Thoracic aorta (tissue), 2 donors: ENCODE data around the gene ZNF680. TPM values are rescaled to one million over a fixed set of nuclear protein-coding genes. Genes with fewer than 3 reads are reported as not detected.

ENCODE experiments used
- ATAC-seq: fragments of 150-250 bp; one replicate; pipeline ENCODE4 v1.8.0; 2017; ENCODE audit warnings: low read depth; ENCODE audit not compliant: insufficient number of reproducible peaks, low FRiP score
- DNase-seq: peaks from one replicate; pipeline ENCODE4 v3.0.0-alpha.2; 2020; ENCODE audit warnings: low spot score
- H3K27ac ChIP-seq, 2 donors: fragments of 200-600 bp; sonication (generic); 1 replicate in 1 of 2; 2 replicates in 1 of 2; pipeline ENCODE4 v1.5.1; 2016; ENCODE audit warnings: mild to moderate bottlenecking in 2 of 2, moderate library complexity in 2 of 2
- H3K27me3 ChIP-seq: fragments of 200-600 bp; sonication (generic); replicated peaks from 2 replicates; pipeline ENCODE4 v1.6.0; 2016; ENCODE audit warnings: mild to moderate bottlenecking; ENCODE audit not compliant: insufficient read depth
- H3K36me3 ChIP-seq: fragments of 200-600 bp; sonication (generic); one replicate; pipeline ENCODE4 v1.5.1; 2016
- H3K4me1 ChIP-seq, 2 donors: fragments of 200-600 bp; sonication (generic); 1 replicate in 1 of 2; 2 replicates in 1 of 2; pipeline versions ENCODE4 v1.5.1 to v1.6.0; 2016; ENCODE audit warnings: low read depth in 2 of 2, mild to moderate bottlenecking in 1 of 2; ENCODE audit not compliant: control insufficient read depth in 1 of 2
- H3K4me3 ChIP-seq: fragments of 200-600 bp; sonication (generic); 2 replicates; pipeline ENCODE4 v1.5.1; 2016; ENCODE audit warnings: mild to moderate bottlenecking
- H3K9me3 ChIP-seq: fragments of 200-600 bp; sonication (generic); 2 replicates; pipeline ENCODE4 v1.5.1; 2016
- total RNA-seq, 2 donors: library from RNA; depleted of rRNA; stranded (reverse); fragments of >200 nt; gene quantifications; one replicate each; pipeline versions ENCODE4 v1.1.0 to v1.2.3, GENCODE V29; 2016
- TF ChIP-seq, protein P1 (sequence below): fragments of 200-600 bp; sonication (generic); IDR thresholded peaks from one replicate; pipeline ENCODE4 v1.5.1; 2019; ENCODE audit warnings: antibody characterized with exemption

ZNF680 gene
- total RNA-seq, 2 donors from 2014 or later = 32.6 to 35.4 TPM

DNA sequence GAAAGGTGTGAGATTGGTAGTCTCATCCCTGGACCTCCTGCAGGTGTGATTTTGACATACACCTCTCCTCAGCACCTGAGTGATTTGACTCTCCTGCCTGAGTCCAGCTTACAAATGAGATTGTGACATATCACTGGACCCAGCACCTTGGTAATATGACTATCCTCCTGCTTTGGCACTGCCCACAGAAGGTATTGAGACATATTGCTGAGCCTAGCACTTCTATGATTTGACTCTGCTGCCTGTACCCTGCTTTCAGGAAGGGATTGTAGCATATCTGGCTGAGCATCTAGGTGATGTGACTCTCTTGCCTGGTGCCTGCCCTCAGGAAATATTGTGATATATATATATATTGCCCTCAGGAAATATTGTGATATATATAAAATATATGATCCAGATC is 43.5 kb upstream of the ZNF680 start:
- H3K36me3 ChIP-seq = no peaks in the 10 kb centered on the region
- TF ChIP-seq, protein P1, sequence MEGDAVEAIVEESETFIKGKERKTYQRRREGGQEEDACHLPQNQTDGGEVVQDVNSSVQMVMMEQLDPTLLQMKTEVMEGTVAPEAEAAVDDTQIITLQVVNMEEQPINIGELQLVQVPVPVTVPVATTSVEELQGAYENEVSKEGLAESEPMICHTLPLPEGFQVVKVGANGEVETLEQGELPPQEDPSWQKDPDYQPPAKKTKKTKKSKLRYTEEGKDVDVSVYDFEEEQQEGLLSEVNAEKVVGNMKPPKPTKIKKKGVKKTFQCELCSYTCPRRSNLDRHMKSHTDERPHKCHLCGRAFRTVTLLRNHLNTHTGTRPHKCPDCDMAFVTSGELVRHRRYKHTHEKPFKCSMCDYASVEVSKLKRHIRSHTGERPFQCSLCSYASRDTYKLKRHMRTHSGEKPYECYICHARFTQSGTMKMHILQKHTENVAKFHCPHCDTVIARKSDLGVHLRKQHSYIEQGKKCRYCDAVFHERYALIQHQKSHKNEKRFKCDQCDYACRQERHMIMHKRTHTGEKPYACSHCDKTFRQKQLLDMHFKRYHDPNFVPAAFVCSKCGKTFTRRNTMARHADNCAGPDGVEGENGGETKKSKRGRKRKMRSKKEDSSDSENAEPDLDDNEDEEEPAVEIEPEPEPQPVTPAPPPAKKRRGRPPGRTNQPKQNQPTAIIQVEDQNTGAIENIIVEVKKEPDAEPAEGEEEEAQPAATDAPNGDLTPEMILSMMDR = no peak
- DNase-seq (no peak), ATAC-seq (no peak)
- no peaks in the 10 kb centered on the region for H3K9me3 ChIP-seq
- H3K4me3 ChIP-seq = no peak overlapping the region
- no peaks in the 10 kb centered on the region for H3K4me1 ChIP-seq
- H3K27me3 ChIP-seq = no peaks in the 10 kb centered on the region
- H3K27ac ChIP-seq = no peak overlapping the region

DNA sequence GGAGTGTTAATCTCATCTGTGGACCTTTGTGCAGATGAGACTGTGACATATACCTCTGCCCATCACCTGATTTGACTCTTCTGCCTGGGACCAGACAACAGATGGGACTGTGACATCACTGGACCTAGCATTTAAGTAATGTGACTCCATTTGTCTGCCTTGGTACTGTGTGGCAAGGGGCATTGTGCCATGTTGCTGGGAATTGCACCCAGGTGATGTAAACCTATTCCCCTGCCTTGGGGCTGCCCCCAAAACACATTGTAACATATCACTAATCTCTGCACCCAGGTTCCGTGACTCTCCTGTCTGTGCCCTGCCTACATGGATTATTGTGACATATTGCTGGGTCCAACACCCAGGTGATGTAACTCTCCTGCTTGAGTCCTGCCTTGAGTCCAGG is 40.4 kb upstream of the ZNF680 start:
- DNase-seq = no peak
- no peak for ATAC-seq
- Histone ChIP-seq H3K4me3 (no peak overlapping the region), H3K27me3 (no peaks in the 10 kb centered on the region), H3K36me3 (no peaks in the 10 kb centered on the region), H3K4me1 (no peaks in the 10 kb centered on the region), H3K27ac (no peak overlapping the region), H3K9me3 (no peaks in the 10 kb centered on the region)
- TF ChIP-seq, protein P1 = no peak

DNA sequence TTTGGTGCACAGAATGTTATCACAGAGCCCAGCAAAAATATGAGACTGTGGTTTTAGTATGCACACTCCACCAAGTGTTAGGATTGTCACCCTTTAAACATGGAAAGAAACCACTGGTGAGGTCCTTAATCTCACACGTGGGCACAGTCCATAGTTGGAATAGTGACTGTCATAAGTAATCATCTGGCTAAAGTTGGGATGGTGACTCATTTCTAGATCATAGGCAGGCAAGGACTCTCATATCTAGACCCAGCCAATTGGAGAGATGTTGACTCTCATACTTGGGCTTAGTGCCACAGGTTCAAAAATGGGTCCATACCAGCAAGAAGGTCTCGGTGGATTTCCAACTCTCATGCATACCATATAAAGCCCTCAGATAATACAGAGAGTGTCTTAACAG is 39.6 kb upstream of the ZNF680 start:
- no peaks in the 10 kb centered on the region for H3K4me1 ChIP-seq
- DNase-seq (no peak), ATAC-seq (no peak)
- no peak overlapping the region for H3K4me3 ChIP-seq
- no peaks in the 10 kb centered on the region for H3K9me3 ChIP-seq
- no peaks in the 10 kb centered on the region for H3K36me3 ChIP-seq
- TF ChIP-seq, protein P1 = no peak
- H3K27me3 ChIP-seq = no peaks in the 10 kb centered on the region
- no peak overlapping the region for H3K27ac ChIP-seq

DNA sequence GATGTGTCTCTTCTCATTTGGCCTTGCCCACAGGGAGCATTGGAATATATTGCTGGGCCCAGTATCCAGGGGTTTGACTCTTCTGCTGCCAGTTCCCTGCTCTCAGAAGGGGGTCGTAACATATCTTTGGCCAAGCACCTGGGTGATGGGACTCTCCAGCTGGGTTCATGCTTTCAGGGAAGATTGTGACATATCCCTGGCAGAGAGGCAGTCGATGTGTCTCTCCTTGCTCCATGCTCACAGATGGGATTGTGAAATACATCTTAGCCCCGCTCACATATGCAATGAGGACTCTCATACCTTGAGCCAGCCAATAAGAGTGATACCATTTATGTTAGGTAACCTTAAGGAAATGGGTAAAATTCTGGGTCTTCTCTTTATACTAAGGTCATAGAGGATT is 39.2 kb upstream of the ZNF680 start:
- TF ChIP-seq, protein P1 = no peak
- ATAC-seq (no peak), DNase-seq (no peak)
- no peaks in the 10 kb centered on the region for H3K27me3 ChIP-seq
- no peak overlapping the region for H3K27ac ChIP-seq
- no peaks in the 10 kb centered on the region for H3K9me3 ChIP-seq
- no peak overlapping the region for H3K4me3 ChIP-seq
- H3K36me3 ChIP-seq = no peaks in the 10 kb centered on the region
- no peaks in the 10 kb centered on the region for H3K4me1 ChIP-seq

DNA sequence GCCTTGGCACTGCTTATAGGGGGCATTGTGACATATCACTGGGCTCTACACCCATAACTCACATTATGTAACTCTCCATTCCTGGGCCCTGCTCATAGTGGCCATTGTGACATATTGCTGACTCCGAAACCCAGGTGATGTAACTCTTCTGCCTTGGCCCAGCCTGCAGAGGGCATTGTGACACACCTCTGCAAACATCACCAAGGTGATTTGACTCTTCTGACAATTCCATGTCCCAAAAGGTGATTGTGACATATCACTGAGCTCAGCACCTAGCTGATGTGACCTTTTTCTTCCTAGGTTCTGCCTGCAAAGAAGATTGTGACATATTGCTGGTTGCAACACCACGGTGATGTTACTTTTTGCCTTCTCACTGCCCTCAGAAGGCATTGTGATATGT is 36.5 kb upstream of the ZNF680 start:
- DNase-seq = no peak
- TF ChIP-seq, protein P1 = no peak
- no peak overlapping the region for H3K4me3 ChIP-seq
- H3K27ac ChIP-seq = no peak overlapping the region
- H3K4me1 ChIP-seq = no peaks in the 10 kb centered on the region
- no peaks in the 10 kb centered on the region for H3K9me3 ChIP-seq
- H3K27me3 ChIP-seq = no peaks in the 10 kb centered on the region
- H3K36me3 ChIP-seq = no peaks in the 10 kb centered on the region
- no peak for ATAC-seq
